ENCODE results near the gene SLC39A13. TPM values are rescaled to one million over a fixed set of nuclear protein-coding genes. Genes with fewer than 3 reads are reported as not detected.
"Not testable (repeated sequence)": the region's sequence is repeated elsewhere in the genome, so short reads cannot be mapped to it uniquely, and the experiment has no call there.

Gene SLC39A13
- total RNA-seq, 3 donors from 2014 or later = 18.7 to 20.8 (median 19.5) TPM

GRCh38 chr11:47440054-47440476 lies 31.7 kb downstream of the SLC39A13 start:
- no peaks in the 10 kb centered on the region for H3K9me3 Mint-ChIP-seq
- H3K4me3 Mint-ChIP-seq = no peak overlapping the region
- no peak for ATAC-seq
- H3K36me3 Mint-ChIP-seq (ENCODE audit: insufficient read depth) = no peaks in the 10 kb centered on the region
- no peak for DNase-seq
- peaks cover 2% of the 10 kb centered on the region for H3K4me1 Mint-ChIP-seq (ENCODE audit: low read depth)
- no peaks in the 10 kb centered on the region for H3K27me3 Mint-ChIP-seq (ENCODE audit: low read depth)

GRCh38 chr11:47441421-47441820 lies 33.0 kb downstream of the SLC39A13 start:
- no peaks in the 10 kb centered on the region for H3K27me3 Mint-ChIP-seq (ENCODE audit: low read depth)
- no peak for DNase-seq
- H3K36me3 Mint-ChIP-seq (ENCODE audit: insufficient read depth) = no peaks in the 10 kb centered on the region

GRCh38 chr11:47442514-47442913 lies 34.1 kb downstream of the SLC39A13 start:
- ATAC-seq = no peak

More at GRCh38 chr11:47441421-47441820, 33.0 kb downstream of the SLC39A13 start:
- Mint-ChIP-seq H3K4me3 (no peak overlapping the region), H3K4me1 (ENCODE audit: low read depth) (peaks cover 2% of the 10 kb centered on the region), H3K9me3 (no peaks in the 10 kb centered on the region)
- ATAC-seq = no peak

GRCh38 chr11:47443028-47443700 lies 34.8 kb downstream of the SLC39A13 start:
- DNase-seq = no peak
- Mint-ChIP-seq H3K4me3 (no peak overlapping the region), H3K4me1 (ENCODE audit: low read depth) (peaks cover 2% of the 10 kb centered on the region), H3K9me3 (no peaks in the 10 kb centered on the region), H3K36me3 (ENCODE audit: insufficient read depth) (no peaks in the 10 kb centered on the region), H3K27me3 (ENCODE audit: low read depth) (no peaks in the 10 kb centered on the region)
- peak in 1 of 2 donors; percentile 53 for ATAC-seq

More at GRCh38 chr11:47442514-47442913, 34.1 kb downstream of the SLC39A13 start:
- no peaks in the 10 kb centered on the region for H3K36me3 Mint-ChIP-seq (ENCODE audit: insufficient read depth)
- H3K27me3 Mint-ChIP-seq (ENCODE audit: low read depth) = no peaks in the 10 kb centered on the region
- H3K4me1 Mint-ChIP-seq (ENCODE audit: low read depth) = peaks cover 2% of the 10 kb centered on the region
- DNase-seq = no peak
- H3K4me3 Mint-ChIP-seq = no peak overlapping the region
- no peaks in the 10 kb centered on the region for H3K9me3 Mint-ChIP-seq

GRCh38 chr11:47443817-47444216 lies 35.4 kb downstream of the SLC39A13 start:
- DNase-seq (no peak), ATAC-seq (no peak)
- Mint-ChIP-seq H3K36me3 (ENCODE audit: insufficient read depth) (no peaks in the 10 kb centered on the region), H3K9me3 (no peaks in the 10 kb centered on the region), H3K27me3 (ENCODE audit: low read depth) (no peaks in the 10 kb centered on the region), H3K4me3 (no peak overlapping the region), H3K4me1 (ENCODE audit: low read depth) (peaks cover 2% of the 10 kb centered on the region)

- H3K4me1 Mint-ChIP-seq (ENCODE audit: low read depth) = peaks cover 2% of the 10 kb centered on the region
- H3K4me3 Mint-ChIP-seq = no peak overlapping the region
- DNase-seq (no peak), ATAC-seq (no peak)
- H3K9me3 Mint-ChIP-seq = no peaks in the 10 kb centered on the region
- H3K27me3 Mint-ChIP-seq (ENCODE audit: low read depth) = no peaks in the 10 kb centered on the region
- H3K36me3 Mint-ChIP-seq (ENCODE audit: insufficient read depth) = no peaks in the 10 kb centered on the region
Observed at GRCh38 chr11:47445840-47446239, 37.5 kb downstream of the SLC39A13 start.

GRCh38 chr11:47446833-47447232 lies 38.4 kb downstream of the SLC39A13 start:
- Mint-ChIP-seq H3K4me1 (ENCODE audit: low read depth) (peaks cover 2% of the 10 kb centered on the region), H3K36me3 (ENCODE audit: insufficient read depth) (no peaks in the 10 kb centered on the region), H3K9me3 (no peaks in the 10 kb centered on the region), H3K4me3 (no peak overlapping the region), H3K27me3 (ENCODE audit: low read depth) (no peaks in the 10 kb centered on the region)
- no peak for DNase-seq
- no peak for ATAC-seq

- Mint-ChIP-seq H3K4me3 (no peak overlapping the region), H3K4me1 (ENCODE audit: low read depth) (peaks cover 2% of the 10 kb centered on the region), H3K9me3 (no peaks in the 10 kb centered on the region), H3K36me3 (ENCODE audit: insufficient read depth) (no peaks in the 10 kb centered on the region), H3K27me3 (ENCODE audit: low read depth) (no peaks in the 10 kb centered on the region)
- ATAC-seq = no peak
- DNase-seq = no peak
Observed at GRCh38 chr11:47447906-47448305, 39.5 kb downstream of the SLC39A13 start.

GRCh38 chr11:47448566-47449427 lies 40.4 kb downstream of the SLC39A13 start, which contains the start of gene RAPSN:
RAPSN (minus strand) TSS chr11:47449136; CDS start chr11:47448964, 172 bp downstream.
- DNase-seq (no peak), ATAC-seq (no peak)
- no peaks in the 10 kb centered on the region for H3K27me3 Mint-ChIP-seq (ENCODE audit: low read depth)
- no peaks in the 10 kb centered on the region for H3K36me3 Mint-ChIP-seq (ENCODE audit: insufficient read depth)
- no peak within 1 kb of the TSS for H3K4me3 Mint-ChIP-seq
- no peaks in the 10 kb centered on the region for H3K4me1 Mint-ChIP-seq (ENCODE audit: low read depth)
- H3K9me3 Mint-ChIP-seq = no peaks in the 10 kb centered on the region

GRCh38 chr11:47449541-47449940 lies 41.2 kb downstream of the SLC39A13 start:
- Mint-ChIP-seq H3K9me3 (no peaks in the 10 kb centered on the region), H3K4me3 (no peak overlapping the region), H3K36me3 (ENCODE audit: insufficient read depth) (no peaks in the 10 kb centered on the region), H3K4me1 (ENCODE audit: low read depth) (no peaks in the 10 kb centered on the region), H3K27me3 (ENCODE audit: low read depth) (no peaks in the 10 kb centered on the region)
- no peak for ATAC-seq
- no peak for DNase-seq

GRCh38 chr11:47451436-47451835 lies 43.0 kb downstream of the SLC39A13 start:
- DNase-seq (no peak), ATAC-seq (no peak)
- H3K36me3 Mint-ChIP-seq (ENCODE audit: insufficient read depth) = no peaks in the 10 kb centered on the region
- H3K9me3 Mint-ChIP-seq = no peaks in the 10 kb centered on the region
- H3K27me3 Mint-ChIP-seq (ENCODE audit: low read depth) = no peaks in the 10 kb centered on the region
- H3K4me3 Mint-ChIP-seq = no peak overlapping the region
- no peaks in the 10 kb centered on the region for H3K4me1 Mint-ChIP-seq (ENCODE audit: low read depth)

GRCh38 chr11:47451990-47452389 lies 43.6 kb downstream of the SLC39A13 start:
- DNase-seq = no peak
- no peaks in the 10 kb centered on the region for H3K9me3 Mint-ChIP-seq
- H3K27me3 Mint-ChIP-seq (ENCODE audit: low read depth) = no peaks in the 10 kb centered on the region
- no peaks in the 10 kb centered on the region for H3K36me3 Mint-ChIP-seq (ENCODE audit: insufficient read depth)
- ATAC-seq = no peak
- no peak overlapping the region for H3K4me3 Mint-ChIP-seq
- H3K4me1 Mint-ChIP-seq (ENCODE audit: low read depth) = no peaks in the 10 kb centered on the region

GRCh38 chr11:47453365-47453764 lies 45.0 kb downstream of the SLC39A13 start:
- no peaks in the 10 kb centered on the region for H3K36me3 Mint-ChIP-seq (ENCODE audit: insufficient read depth)
- DNase-seq = no peak
- H3K4me3 Mint-ChIP-seq = no peak overlapping the region

GRCh38 chr11:47454258-47454671 lies 45.9 kb downstream of the SLC39A13 start:
- not testable (repeated sequence) for H3K4me3 Mint-ChIP-seq; H3K9me3 Mint-ChIP-seq; H3K36me3 Mint-ChIP-seq (ENCODE audit: insufficient read depth); H3K4me1 Mint-ChIP-seq (ENCODE audit: low read depth); H3K27me3 Mint-ChIP-seq (ENCODE audit: low read depth)
- ATAC-seq (peak; percentile 86 to 87), DNase-seq (peak; percentile 47)

More at GRCh38 chr11:47453365-47453764, 45.0 kb downstream of the SLC39A13 start:
- no peak for ATAC-seq
- Mint-ChIP-seq H3K4me1 (ENCODE audit: low read depth) (no peaks in the 10 kb centered on the region), H3K27me3 (ENCODE audit: low read depth) (no peaks in the 10 kb centered on the region), H3K9me3 (no peaks in the 10 kb centered on the region)

All from activated T-cell treated with anti-CD3 and anti-CD28 coated beads, Interleukin-2, amount 50 U/mL, for 4 hours (primary cell).